Neural progenitor cell (in vitro differentiated cells): Measurements from ENCODE around the gene EXOC7. TPM values are rescaled to one million over a fixed set of nuclear protein-coding genes. Genes with fewer than 3 reads are reported as not detected.
A peak's percentile ranks its signal among the peaks of the same experiment; 100 is the strongest.

Experiments
- DNase-seq: peaks from one replicate; pipeline ENCODE4 v3.0.0-alpha.2; 2016; ENCODE audit warnings: low spot score
- H2AFZ ChIP-seq: fragments of 200-600 bp; sonication (generic); replicated peaks from 2 replicates; pipeline ENCODE4 v1.6.1; 2016; ENCODE audit warnings: antibody characterized with exemption
- H3F3A ChIP-seq: fragments of 200-600 bp; sonication (generic); 2 replicates; pipeline ENCODE4 v1.6.1; 2016; ENCODE audit warnings: antibody characterized with exemption, low read depth
- H3K27ac ChIP-seq: fragments of 200-600 bp; sonication (generic); 2 replicates; pipeline ENCODE4 v1.5.1; 2016; ENCODE audit warnings: mild to moderate bottlenecking
- H3K27me3 ChIP-seq: fragments of 200-600 bp; sonication (generic); 2 replicates; pipeline ENCODE4 v1.6.1; 2016; ENCODE audit warnings: mild to moderate bottlenecking, moderate library complexity
- H3K36me3 ChIP-seq: fragments of 200-600 bp; sonication (generic); 2 replicates; pipeline ENCODE4 v1.5.1; 2016
- H3K4me1 ChIP-seq: fragments of 200-600 bp; sonication (generic); 2 replicates; pipeline ENCODE4 v1.6.1; 2016; ENCODE audit warnings: mixed run types
- H3K4me2 ChIP-seq: fragments of 200-600 bp; sonication (generic); 2 replicates; pipeline ENCODE4 v1.6.1; 2016
- H3K4me3 ChIP-seq: fragments of 200-600 bp; sonication (generic); 2 replicates; pipeline ENCODE4 v1.5.1; 2016
- H3K79me2 ChIP-seq: fragments of 200-600 bp; sonication (generic); 2 replicates; pipeline ENCODE4 v1.6.1; 2016; ENCODE audit warnings: low read depth
- H3K9ac ChIP-seq: fragments of 200-600 bp; sonication (generic); 2 replicates; pipeline ENCODE4 v1.6.1; 2016
- H3K9me3 ChIP-seq: fragments of 200-600 bp; sonication (generic); 2 replicates; pipeline ENCODE4 v1.5.1; 2016; ENCODE audit warnings: low read depth
- H4K20me1 ChIP-seq: fragments of 200-600 bp; sonication (generic); 2 replicates; pipeline ENCODE4 v1.6.1; 2016; ENCODE audit warnings: low read depth
- H3K27ac Mint-ChIP-seq: 3 replicates; pipeline ENCODE4 v1.8.0; 2021; ENCODE audit warnings: mixed read lengths
- H3K27me3 Mint-ChIP-seq: 2 replicates; pipeline ENCODE4 v1.8.0; 2022; ENCODE audit warnings: low read depth, mild to moderate bottlenecking, inconsistent platforms, moderate library complexity, mixed read lengths; ENCODE audit not compliant: insufficient read depth
- H3K36me3 Mint-ChIP-seq: 3 replicates; pipeline ENCODE4 v1.8.0; 2021; ENCODE audit warnings: mixed read lengths
- H3K4me1 Mint-ChIP-seq: 3 replicates; pipeline ENCODE4 v1.8.0; 2021; ENCODE audit warnings: mixed read lengths
- H3K4me3 Mint-ChIP-seq: 3 replicates; pipeline ENCODE4 v1.8.0; 2021; ENCODE audit warnings: mild to moderate bottlenecking, moderate library complexity, mixed read lengths
- H3K9me3 Mint-ChIP-seq: 3 replicates; pipeline ENCODE4 v1.8.0; 2020; ENCODE audit warnings: mixed read lengths
- CTCF ChIP-seq: fragments of 200-600 bp; sonication (generic); IDR thresholded peaks from 2 replicates; pipeline ENCODE4 v1.5.1; 2017; ENCODE audit warnings: antibody characterized with exemption, mild to moderate bottlenecking
- EZH2 ChIP-seq: fragments of 200-600 bp; sonication (generic); IDR thresholded peaks from 2 replicates; pipeline ENCODE4 v1.6.1; 2017; ENCODE audit warnings: antibody characterized with exemption, mild to moderate bottlenecking, moderate library complexity
- EZH2phosphoT487 ChIP-seq: fragments of 200-600 bp; sonication (generic); IDR thresholded peaks from 2 replicates; pipeline ENCODE4 v1.6.1; 2017; ENCODE audit warnings: antibody characterized with exemption
- total RNA-seq: library from RNA; depleted of rRNA; stranded (reverse); fragments of >200 nt; gene quantifications from 2 replicates; pipeline ENCODE4 v1.2.3, GENCODE V29; 2015; ENCODE audit warnings: low replicate concordance

Gene EXOC7
- total RNA-seq, 1 donor from 2014 or later = 64.3 TPM

- Histone ChIP-seq H3K4me3 (no peak overlapping the region), H3K9me3 (no peaks in the 10 kb centered on the region), H3K9ac (no peak overlapping the region), H3F3A (peaks cover 6% of the 10 kb centered on the region), H3K4me1 (no peaks in the 10 kb centered on the region), H2AFZ (no peak overlapping the region), H3K4me2 (no peak overlapping the region), H3K27ac (no peak overlapping the region), H3K27me3 (peaks cover 10% of the 10 kb centered on the region), H3K36me3 (no peaks in the 10 kb centered on the region), H4K20me1 (no peaks in the 10 kb centered on the region), H3K79me2 (no peaks in the 10 kb centered on the region)
- Mint-ChIP-seq H3K27ac (peak overlapping the region; percentile 87), H3K9me3 (no peaks in the 10 kb centered on the region), H3K4me1 (peaks cover 30% of the 10 kb centered on the region), H3K4me3 (no peak overlapping the region), H3K27me3 (peaks cover 2% of the 10 kb centered on the region), H3K36me3 (no peaks in the 10 kb centered on the region)
- no peak for DNase-seq
- TF ChIP-seq EZH2 = no peak
- TF ChIP-seq CTCF = no peak
- TF ChIP-seq EZH2phosphoT487 = no peak
Observed at GRCh38 chr17:76120658-76121008, 17.0 kb upstream of the EXOC7 start.

GRCh38 chr17:76119409-76120371 is 16.1 kb upstream of the EXOC7 start:
- Mint-ChIP-seq H3K4me3 (peak overlapping the region; percentile 46), H3K27me3 (peaks cover 2% of the 10 kb centered on the region), H3K27ac (peak overlapping the region; percentile 52), H3K4me1 (peaks cover 26% of the 10 kb centered on the region), H3K36me3 (no peaks in the 10 kb centered on the region), H3K9me3 (no peaks in the 10 kb centered on the region)
- Histone ChIP-seq H3K4me2 (no peak overlapping the region), H3K4me3 (no peak overlapping the region), H3K9ac (no peak overlapping the region), H4K20me1 (no peaks in the 10 kb centered on the region), H3K27ac (no peak overlapping the region), H3K79me2 (no peaks in the 10 kb centered on the region), H3K4me1 (no peaks in the 10 kb centered on the region), H3K36me3 (no peaks in the 10 kb centered on the region), H2AFZ (no peak overlapping the region), H3K9me3 (no peaks in the 10 kb centered on the region), H3F3A (peaks cover 6% of the 10 kb centered on the region), H3K27me3 (peaks cover 10% of the 10 kb centered on the region)
- TF ChIP-seq CTCF = no peak
- no peak for TF ChIP-seq EZH2phosphoT487
- no peak for TF ChIP-seq EZH2
- DNase-seq = no peak

- Mint-ChIP-seq H3K4me1 (peaks cover 11% of the 10 kb centered on the region), H3K4me3 (no peak overlapping the region), H3K27ac (no peak overlapping the region), H3K27me3 (peaks cover 6% of the 10 kb centered on the region), H3K36me3 (no peaks in the 10 kb centered on the region), H3K9me3 (no peaks in the 10 kb centered on the region)
- no peak overlapping the region for H3K4me2 ChIP-seq
- no peak overlapping the region for H3K9ac ChIP-seq
- no peaks in the 10 kb centered on the region for H4K20me1 ChIP-seq
- no peaks in the 10 kb centered on the region for H3K9me3 ChIP-seq
- H3K27me3 ChIP-seq = no peaks in the 10 kb centered on the region
- TF ChIP-seq EZH2phosphoT487 (no peak), CTCF (no peak), EZH2 (no peak)
- DNase-seq = no peak
- H3K27ac ChIP-seq = no peak overlapping the region
- no peaks in the 10 kb centered on the region for H3K79me2 ChIP-seq
- H2AFZ ChIP-seq = no peak overlapping the region
- H3F3A ChIP-seq = no peaks in the 10 kb centered on the region
- no peaks in the 10 kb centered on the region for H3K4me1 ChIP-seq
- H3K36me3 ChIP-seq = no peaks in the 10 kb centered on the region
- no peak overlapping the region for H3K4me3 ChIP-seq
Observed at GRCh38 chr17:76115138-76115754, 11.7 kb upstream of the EXOC7 start.
